Activated B cell treated with CpG ODN at 0.5 μM for 24 hours (primary cell): Measurements from ENCODE around the gene S100A10. TPM values are rescaled to one million over a fixed set of nuclear protein-coding genes. Genes with fewer than 3 reads are reported as not detected.

Source experiments
- ATAC-seq: fragments of 200-7000 bp; cut with Tn5 transposase; one replicate; pipeline ENCODE4 v1.10.0; 2021; ENCODE audit warnings: low read depth, mild to moderate bottlenecking, moderate library complexity
- CTCF ChIA-PET: fragments of 350-600 bp; sonication (Branson Sonifier 250); formaldehyde crosslinking; loops from one replicate; lab custom pipeline; 2021; ENCODE audit warnings: antibody characterized with exemption; lab: Charles Lee
- POLR2A ChIA-PET: fragments of 350-600 bp; sonication (Branson Sonifier 250); formaldehyde crosslinking; loops from one replicate; lab custom pipeline; 2021; ENCODE audit warnings: antibody characterized with exemption; lab: Charles Lee
- DNase-seq: peaks from one replicate; pipeline ENCODE4 v3.0.0; 2022
- H3K27ac Mint-ChIP-seq: one replicate; pipeline ENCODE4 v1.8.0; 2020; ENCODE audit warnings: mixed read lengths
- H3K27me3 Mint-ChIP-seq: one replicate; pipeline ENCODE4 v1.8.0; 2021; ENCODE audit warnings: mixed read lengths
- H3K36me3 Mint-ChIP-seq: one replicate; pipeline ENCODE4 v1.8.0; 2021; ENCODE audit warnings: low read depth, mixed read lengths
- H3K4me1 Mint-ChIP-seq: one replicate; pipeline ENCODE4 v1.8.0; 2021; ENCODE audit warnings: mixed read lengths
- H3K4me3 Mint-ChIP-seq: one replicate; pipeline ENCODE4 v1.8.0; 2020; ENCODE audit warnings: mild to moderate bottlenecking, mixed read lengths
- H3K9me3 Mint-ChIP-seq: one replicate; pipeline ENCODE4 v1.8.0; 2020; ENCODE audit warnings: mixed read lengths
- intact Hi-C: fragments of 100-400 bp; cut with micrococcal nuclease; formaldehyde crosslinking; loops from one replicate; pipeline ENCODE4 v1.15.1; 2024
- total RNA-seq: library from RNA; stranded (reverse); gene quantifications from 2 replicates; pipeline ENCODE4 v1.2.3, GENCODE V29; 2022
- TF ChIP-seq, protein P1 (sequence below): fragments of 200-600 bp; IDR thresholded peaks from one replicate; pipeline ENCODE4 v1.8.0; 2022; ENCODE audit warnings: antibody characterized with exemption, mild to moderate bottlenecking

S100A10 gene
- total RNA-seq, 1 donor from 2014 or later, result 62.7 TPM

DNA sequence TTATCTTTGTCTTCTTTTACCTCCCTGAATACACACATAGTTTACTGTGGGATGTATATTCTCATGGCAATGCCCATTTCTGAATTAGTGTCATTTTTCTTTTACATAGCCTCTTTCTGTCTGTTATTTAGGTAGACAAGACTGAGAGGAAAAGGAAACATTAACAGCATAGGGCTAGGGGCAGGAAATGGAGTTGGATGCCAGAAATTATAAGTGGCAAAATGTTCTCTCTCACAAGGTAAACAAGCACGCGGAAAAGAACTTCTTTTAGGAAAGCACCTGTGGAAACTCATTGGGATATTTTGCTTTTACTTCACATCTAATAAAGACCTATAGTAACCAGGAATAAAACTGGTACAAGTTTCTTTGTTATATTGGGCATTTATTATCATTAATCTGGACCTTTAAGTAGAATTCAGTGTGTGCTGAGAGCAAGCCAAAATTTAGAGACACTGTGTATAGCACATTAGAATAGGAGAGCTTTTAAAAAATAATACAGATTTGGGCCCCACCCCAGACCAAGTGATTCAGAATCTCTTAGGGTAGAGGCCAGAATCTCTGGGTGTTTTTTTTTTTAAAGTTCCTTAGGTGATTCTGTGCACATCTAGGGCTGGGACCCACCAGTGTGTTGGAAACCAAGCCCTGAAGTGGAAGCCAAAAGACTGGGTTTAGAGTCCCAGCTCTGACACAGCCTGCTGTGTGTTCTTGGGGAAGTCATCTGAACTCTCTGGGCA is 32.7 kb downstream of the S100A10 start:
- TF ChIP-seq, protein P1, sequence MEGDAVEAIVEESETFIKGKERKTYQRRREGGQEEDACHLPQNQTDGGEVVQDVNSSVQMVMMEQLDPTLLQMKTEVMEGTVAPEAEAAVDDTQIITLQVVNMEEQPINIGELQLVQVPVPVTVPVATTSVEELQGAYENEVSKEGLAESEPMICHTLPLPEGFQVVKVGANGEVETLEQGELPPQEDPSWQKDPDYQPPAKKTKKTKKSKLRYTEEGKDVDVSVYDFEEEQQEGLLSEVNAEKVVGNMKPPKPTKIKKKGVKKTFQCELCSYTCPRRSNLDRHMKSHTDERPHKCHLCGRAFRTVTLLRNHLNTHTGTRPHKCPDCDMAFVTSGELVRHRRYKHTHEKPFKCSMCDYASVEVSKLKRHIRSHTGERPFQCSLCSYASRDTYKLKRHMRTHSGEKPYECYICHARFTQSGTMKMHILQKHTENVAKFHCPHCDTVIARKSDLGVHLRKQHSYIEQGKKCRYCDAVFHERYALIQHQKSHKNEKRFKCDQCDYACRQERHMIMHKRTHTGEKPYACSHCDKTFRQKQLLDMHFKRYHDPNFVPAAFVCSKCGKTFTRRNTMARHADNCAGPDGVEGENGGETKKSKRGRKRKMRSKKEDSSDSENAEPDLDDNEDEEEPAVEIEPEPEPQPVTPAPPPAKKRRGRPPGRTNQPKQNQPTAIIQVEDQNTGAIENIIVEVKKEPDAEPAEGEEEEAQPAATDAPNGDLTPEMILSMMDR, result no peak
- Mint-ChIP-seq H3K36me3 (no peaks in the 10 kb centered on the region), H3K4me1 (no peaks in the 10 kb centered on the region), H3K9me3 (no peaks in the 10 kb centered on the region), H3K27ac (no peak overlapping the region), H3K27me3 (peaks cover 6% of the 10 kb centered on the region), H3K4me3 (no peak overlapping the region)
- intact Hi-C loops, result no loop called here
- CTCF ChIA-PET, result no interaction called here
- POLR2A ChIA-PET, result no interaction called here
- no peak for ATAC-seq
- DNase-seq, result no peak

DNA sequence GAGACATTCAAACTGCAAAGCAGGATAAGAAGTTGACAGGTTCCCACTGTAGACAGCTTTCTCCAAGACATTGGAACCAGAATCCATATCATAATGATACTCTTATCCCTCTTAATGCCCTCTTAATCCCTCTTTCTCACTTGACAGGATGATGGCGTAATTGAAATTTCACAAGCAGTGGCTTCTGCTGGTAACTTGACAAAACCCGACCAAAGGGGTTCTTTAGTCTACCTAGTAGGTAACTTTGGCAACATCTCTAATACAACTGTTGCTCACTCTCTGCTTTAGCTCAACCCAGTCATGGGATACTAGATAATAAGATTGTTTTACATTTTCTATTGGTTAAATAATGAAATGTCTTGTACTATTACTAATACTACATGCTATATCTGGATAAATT is 34.7 kb downstream of the S100A10 start:
- no peaks in the 10 kb centered on the region for H3K36me3 Mint-ChIP-seq
- ChIA-PET POLR2A (no interaction called here), CTCF (no interaction called here)
- DNase-seq (no peak), ATAC-seq (no peak)
- H3K27ac Mint-ChIP-seq, result no peak overlapping the region
- TF ChIP-seq, protein P1, result no peak
- intact Hi-C loops, result no loop called here
- H3K4me3 Mint-ChIP-seq, result no peak overlapping the region
- H3K4me1 Mint-ChIP-seq, result no peaks in the 10 kb centered on the region
- no peaks in the 10 kb centered on the region for H3K27me3 Mint-ChIP-seq
- no peaks in the 10 kb centered on the region for H3K9me3 Mint-ChIP-seq

DNA sequence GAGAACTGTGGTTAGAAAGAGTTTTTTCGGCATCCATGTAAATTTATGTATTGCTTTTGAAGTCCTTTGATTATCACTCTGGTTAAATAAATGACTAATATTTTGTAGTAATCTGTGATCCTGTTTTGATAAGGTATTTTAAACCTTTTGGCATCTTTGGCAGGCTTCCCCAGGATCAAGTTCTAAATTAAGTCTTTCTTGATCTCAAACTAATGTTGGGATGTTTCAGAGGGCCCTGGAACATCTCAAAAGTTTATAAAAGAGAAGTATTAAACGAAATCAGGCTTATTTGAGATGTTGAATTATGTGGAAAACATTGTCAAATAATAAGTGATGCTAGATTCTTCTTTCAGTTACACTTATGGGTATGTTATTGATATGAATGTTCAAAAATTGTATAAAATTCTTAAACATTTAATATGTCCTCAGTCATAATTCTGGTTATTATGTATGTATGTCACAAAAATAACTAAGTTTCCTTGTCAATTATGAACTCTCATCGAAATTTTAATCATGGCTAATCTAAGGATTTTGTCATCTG is 36.6 kb downstream of the S100A10 start:
- ATAC-seq, result no peak
- no peak overlapping the region for H3K4me3 Mint-ChIP-seq
- H3K9me3 Mint-ChIP-seq, result no peaks in the 10 kb centered on the region
- intact Hi-C loops, result no loop called here
- H3K36me3 Mint-ChIP-seq, result no peaks in the 10 kb centered on the region
- DNase-seq, result no peak
- ChIA-PET CTCF (no interaction called here), POLR2A (no interaction called here)
- no peaks in the 10 kb centered on the region for H3K4me1 Mint-ChIP-seq
- no peak overlapping the region for H3K27ac Mint-ChIP-seq
- TF ChIP-seq, protein P1, result no peak
- H3K27me3 Mint-ChIP-seq, result no peaks in the 10 kb centered on the region

DNA sequence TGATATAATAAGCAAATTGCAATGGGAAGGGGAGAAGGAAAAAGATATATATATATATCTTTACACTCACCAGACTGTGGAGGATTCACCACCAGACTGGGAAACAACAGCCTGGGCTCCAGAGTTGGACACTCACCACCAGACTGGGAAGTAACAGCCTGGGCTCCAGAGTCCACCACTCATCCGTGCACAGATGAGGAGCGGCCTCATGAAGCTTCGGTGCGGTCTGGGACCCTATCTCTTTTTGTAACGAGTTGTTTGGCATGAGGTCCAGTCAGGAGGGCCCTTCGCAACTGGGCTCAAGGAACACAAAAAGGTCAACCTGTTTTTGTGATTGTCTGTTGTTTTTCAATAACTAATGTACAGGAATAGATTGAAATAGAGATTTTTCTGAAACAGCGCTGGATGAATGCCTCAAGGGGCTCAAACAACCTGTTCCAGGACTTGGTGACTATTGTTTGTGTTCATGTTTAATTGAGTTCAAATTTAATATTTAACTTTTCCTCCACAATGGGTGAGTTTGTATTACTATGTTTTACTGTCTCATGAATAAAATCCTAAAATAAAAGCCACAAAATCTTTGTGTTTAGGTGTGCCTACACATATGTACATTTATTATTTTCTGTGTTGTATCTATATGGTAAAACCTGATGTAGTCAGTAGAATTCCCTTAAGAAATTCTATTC is 40.1 kb downstream of the S100A10 start:
- Mint-ChIP-seq H3K4me3 (no peak overlapping the region), H3K9me3 (no peaks in the 10 kb centered on the region), H3K36me3 (no peaks in the 10 kb centered on the region), H3K27me3 (no peaks in the 10 kb centered on the region), H3K4me1 (no peaks in the 10 kb centered on the region), H3K27ac (no peak overlapping the region)
- ATAC-seq (no peak), DNase-seq (no peak)
- ChIA-PET CTCF (interaction anchor here (0.9 to 1.5 kb wide), 4 partner anchors 12 to 48 kb away, joined by 3 to 7 read pairs (median 4); no protein-coding TSS in a partner anchor), POLR2A (no interaction called here)
- intact Hi-C loops, result no loop called here
- TF ChIP-seq, protein P1, result no peak

DNA sequence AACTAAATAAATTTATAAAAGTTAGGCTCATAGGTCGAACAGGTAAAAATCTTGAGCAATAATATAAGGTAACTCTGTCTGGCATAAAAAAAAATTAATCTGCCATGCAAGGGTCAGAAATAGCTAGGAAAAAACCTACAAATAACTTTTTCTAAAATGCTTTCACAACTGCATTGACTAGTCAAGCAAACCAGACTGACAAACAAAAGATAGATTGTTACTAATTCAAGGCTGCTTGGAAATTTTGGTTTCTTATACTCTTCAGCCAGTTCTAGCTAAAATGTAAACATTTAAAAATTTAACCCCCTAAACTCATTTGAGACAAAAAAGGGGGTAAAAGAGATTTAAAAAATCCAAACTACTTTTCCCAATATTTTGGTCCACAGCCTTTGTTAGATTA is 40.8 kb downstream of the S100A10 start:
- DNase-seq (no peak), ATAC-seq (no peak)
- intact Hi-C loops, result no loop called here
- TF ChIP-seq, protein P1, result no peak
- Mint-ChIP-seq H3K27me3 (no peaks in the 10 kb centered on the region), H3K36me3 (no peaks in the 10 kb centered on the region), H3K27ac (no peak overlapping the region), H3K4me3 (no peak overlapping the region), H3K9me3 (no peaks in the 10 kb centered on the region), H3K4me1 (no peaks in the 10 kb centered on the region)
- POLR2A ChIA-PET, result no interaction called here
- CTCF ChIA-PET, result interaction anchor here (0.9 to 1.2 kb wide), 3 partner anchors 12 to 49 kb away, joined by 4 to 7 read pairs (median 4); no protein-coding TSS in a partner anchor
